K562 (cell line): Measurements from ENCODE around the gene SHC1. TPM values are rescaled to one million over a fixed set of nuclear protein-coding genes. Genes with fewer than 3 reads are reported as not detected.
A peak's percentile ranks its signal among the peaks of the same experiment; 100 is the strongest.

ENCODE experiments used
- AFF1 ChIP-seq, 2 experiments: fragments of 450-650 bp; IDR thresholded peaks; 2 replicates each; pipeline ENCODE4 v1.6.1; 2018; ENCODE audit warnings: mild to moderate bottlenecking in 2 of 2, low read depth in 1 of 2; ENCODE audit not compliant: partially characterized antibody in 2 of 2
- AFF4 ChIP-seq: sonication (generic); formaldehyde crosslinking; IDR thresholded peaks from 2 replicates; pipeline ENCODE4 v1.8.0; 2023; ENCODE audit warnings: mild to moderate bottlenecking, missing genetic modification reagents
- ATF1 ChIP-seq, 2 experiments: fragments of 450-650 bp in 1 of 2; IDR thresholded peaks; 2 replicates each; pipeline ENCODE4 v1.6.1; 2016; ENCODE audit warnings: missing compliant biosample characterization in 1 of 2, missing genetic modification characterization in 1 of 2
- CCAR2 ChIP-seq: fragments of 200-400 bp; formaldehyde crosslinking; IDR thresholded peaks from 2 replicates; pipeline ENCODE4 v1.6.1; 2017; ENCODE audit warnings: mild to moderate bottlenecking, low read depth, low read length
- GTF2E2 ChIP-seq: fragments of 200-800 bp; sonication (Bioruptor generic); IDR thresholded peaks from 2 replicates; pipeline ENCODE4 v1.6.1; 2016; ENCODE audit warnings: missing genetic modification characterization, missing compliant biosample characterization
- POLR3A ChIP-seq: IDR thresholded peaks from 2 replicates; pipeline ENCODE4 v1.6.1; 2011; ENCODE audit warnings: borderline replicate concordance, mild to moderate bottlenecking, moderate library complexity; ENCODE audit not compliant: insufficient read length, insufficient read depth; ENCODE audit errors: extremely low read depth
- PRDM10 ChIP-seq: fragments of 450-650 bp; IDR thresholded peaks from 2 replicates; pipeline ENCODE4 v1.6.1; 2018; ENCODE audit not compliant: partially characterized antibody
- SAFB2 ChIP-seq: fragments of 200-400 bp; formaldehyde crosslinking; IDR thresholded peaks from 2 replicates; pipeline ENCODE4 v1.6.1; 2018; ENCODE audit warnings: borderline replicate concordance, low read length, low read depth, moderate library complexity; ENCODE audit not compliant: severe bottlenecking
- SMAD2 ChIP-seq: fragments of 150-350 bp; IDR thresholded peaks from 2 replicates; pipeline ENCODE4 v1.6.1; 2014; ENCODE audit warnings: low read depth, mild to moderate bottlenecking, low read length
- TEAD4 ChIP-seq, 2 experiments: sonication (generic) in 1 of 2; formaldehyde crosslinking in 1 of 2; IDR thresholded peaks; 2 replicates each; pipeline versions ENCODE4 v1.6.1 to v1.8.0; 2012 to 2022; ENCODE audit warnings: borderline replicate concordance in 1 of 2, inconsistent platforms in 1 of 2, low read length in 1 of 2, mild to moderate bottlenecking in 1 of 2, missing genetic modification reagents in 1 of 2
- ZBTB12 ChIP-seq: fragments of 250-450 bp; sonication (Bioruptor Pico); IDR thresholded peaks from 2 replicates; pipeline ENCODE4 v1.4.0; 2020
- ZNF224 ChIP-seq: sonication (generic); formaldehyde crosslinking; IDR thresholded peaks from 2 replicates; pipeline ENCODE4 v1.8.0; 2022; ENCODE audit warnings: mild to moderate bottlenecking, missing genetic modification reagents
- ZNF3 ChIP-seq: fragments of 250-450 bp; sonication (Bioruptor Pico); IDR thresholded peaks from 2 replicates; pipeline ENCODE4 v1.5.0; 2021; ENCODE audit warnings: mild to moderate bottlenecking, moderate library complexity
- polyA plus RNA-seq, 8 experiments: library from polyadenylated mRNA; depleted of rRNA in 4 of 8; stranded (reverse) in 5 of 8; unstranded in 3 of 8; fragments of >200 nt; fragmentation: Nextera tagmentation in 2 of 8; fragmentation: Illumina TruSeq in 1 of 8; extraction: Ambion mirVana in 2 of 8; extraction: Trizol in 1 of 8; gene quantifications; 2 replicates each; pipeline versions ENCODE4 v1.2.1 to v1.2.3, GENCODE V29; 2011 to 2014; ENCODE audit warnings: inconsistent platforms in 1 of 8, missing spikeins in 1 of 8
- total RNA-seq, 7 experiments: library from RNA; depleted of rRNA in 6 of 7; stranded (reverse); fragments of >200 nt in 6 of 7; fragmentation: Illumina TruSeq in 2 of 7; extraction: Trizol in 2 of 7; gene quantifications; 2 replicates each; pipeline versions ENCODE4 v1.2.1 to v1.2.3, GENCODE V29; 2011 to 2021; ENCODE audit warnings: low replicate concordance in 1 of 7

Gene SHC1
- total and polyA plus RNA-seq, 9 of the 15 experiments (the other 6 are each of a cell fraction or from before 2014, with no cell fraction given), result 4.1 to 113 (median 51.9) TPM

GRCh38 chr1:154974808-154975408 lies 4.4 kb upstream of the SHC1 start (continued):
- TF ChIP-seq PRDM10, result no peak
- peak; percentile 70; the same call in 1 of the 2 replicates for TF ChIP-seq AFF4 (CRISPR knock-in tag)
- TF ChIP-seq SMAD2, result no peak
- no peak for TF ChIP-seq ATF1 (CRISPR knock-in tag; IDR thresholded peaks at IDR 0.05)
- no peak for TF ChIP-seq ATF1 (tag; IDR thresholded peaks at IDR 0.05)
- TF ChIP-seq AFF1 (IDR thresholded peaks at IDR 0.05; ENCODE audit: low read depth in 1 of 2, partially characterized antibody in 2 of 2), result peak in 1 of 2 experiments; percentile 19
- no peak for TF ChIP-seq TEAD4 (IDR thresholded peaks at IDR 0.05; ENCODE audit: low read length)
- no peak for TF ChIP-seq TEAD4 (CRISPR knock-in tag; IDR thresholded peaks at IDR 0.05; ENCODE audit: borderline replicate concordance)
- TF ChIP-seq ZBTB12 (CRISPR knock-in tag), result no peak
- no peak for TF ChIP-seq SAFB2
- TF ChIP-seq ZNF224, result no peak
- no peak for TF ChIP-seq CCAR2
- TF ChIP-seq GTF2E2 (tag), result no peak; the same call in 1 of the 2 replicates
- no peak for TF ChIP-seq POLR3A
- TF ChIP-seq ZNF3, result no peak
